ENCODE data around the gene MSRB3. TPM values are rescaled to one million over a fixed set of nuclear protein-coding genes. Genes with fewer than 3 reads are reported as not detected.

Gene MSRB3
- total RNA-seq: 72.4 and 81.0 TPM in 2 replicates

GRCh38 chr12:65278576-65279368, at the start of gene MSRB3:
MSRB3 (plus strand) TSS chr12:65278683; CDS start chr12:65308580, 29,897 bp downstream.
- H2AFZ ChIP-seq (ENCODE audit: low read length): peak within 1 kb of the TSS; percentile 94
- peaks cover 3% of the 10 kb centered on the region for H3K36me3 ChIP-seq (ENCODE audit: insufficient read depth, low read length)
- H3K79me2 ChIP-seq (ENCODE audit: insufficient read depth, low read length): peaks cover 57% of the 10 kb centered on the region
- peaks cover 31% of the 10 kb centered on the region for H4K20me1 ChIP-seq (ENCODE audit: insufficient read depth, low read length)
- TF ChIP-seq, protein P1, sequence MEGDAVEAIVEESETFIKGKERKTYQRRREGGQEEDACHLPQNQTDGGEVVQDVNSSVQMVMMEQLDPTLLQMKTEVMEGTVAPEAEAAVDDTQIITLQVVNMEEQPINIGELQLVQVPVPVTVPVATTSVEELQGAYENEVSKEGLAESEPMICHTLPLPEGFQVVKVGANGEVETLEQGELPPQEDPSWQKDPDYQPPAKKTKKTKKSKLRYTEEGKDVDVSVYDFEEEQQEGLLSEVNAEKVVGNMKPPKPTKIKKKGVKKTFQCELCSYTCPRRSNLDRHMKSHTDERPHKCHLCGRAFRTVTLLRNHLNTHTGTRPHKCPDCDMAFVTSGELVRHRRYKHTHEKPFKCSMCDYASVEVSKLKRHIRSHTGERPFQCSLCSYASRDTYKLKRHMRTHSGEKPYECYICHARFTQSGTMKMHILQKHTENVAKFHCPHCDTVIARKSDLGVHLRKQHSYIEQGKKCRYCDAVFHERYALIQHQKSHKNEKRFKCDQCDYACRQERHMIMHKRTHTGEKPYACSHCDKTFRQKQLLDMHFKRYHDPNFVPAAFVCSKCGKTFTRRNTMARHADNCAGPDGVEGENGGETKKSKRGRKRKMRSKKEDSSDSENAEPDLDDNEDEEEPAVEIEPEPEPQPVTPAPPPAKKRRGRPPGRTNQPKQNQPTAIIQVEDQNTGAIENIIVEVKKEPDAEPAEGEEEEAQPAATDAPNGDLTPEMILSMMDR (IDR thresholded peaks at IDR 0.05; ENCODE audit: extremely low read depth, low read depth, low read length): no peak
- H3K27me3 ChIP-seq (ENCODE audit: insufficient read depth, low read length): no peaks in the 10 kb centered on the region
- H3K27ac ChIP-seq (ENCODE audit: low read depth, low read length): peak within 1 kb of the TSS; percentile 82
- DNase-seq (ENCODE audit: insufficient read length, low spot score, missing footprints): peak; percentile 98
- H3K4me3 ChIP-seq (ENCODE audit: insufficient read depth, low read length): peak within 1 kb of the TSS; percentile 93
- H3K4me2 ChIP-seq (ENCODE audit: insufficient read depth, low read length): peak within 1 kb of the TSS; percentile 76
- no peaks in the 10 kb centered on the region for H3K9me3 ChIP-seq (ENCODE audit: low read depth, low read length)
- peaks cover 34% of the 10 kb centered on the region for H3K4me1 ChIP-seq (ENCODE audit: insufficient read depth, low read length)

- H3K4me1 ChIP-seq (ENCODE audit: insufficient read depth, low read length): peaks cover 3% of the 10 kb centered on the region
- H3K79me2 ChIP-seq (ENCODE audit: insufficient read depth, low read length): peaks cover 24% of the 10 kb centered on the region
- H3K36me3 ChIP-seq (ENCODE audit: insufficient read depth, low read length): peaks cover 5% of the 10 kb centered on the region
- no peak overlapping the region for H2AFZ ChIP-seq (ENCODE audit: low read length)
- H3K27ac ChIP-seq (ENCODE audit: low read depth, low read length): no peak overlapping the region
- no peak for DNase-seq (ENCODE audit: insufficient read length, low spot score, missing footprints)
- TF ChIP-seq, protein P1 (IDR thresholded peaks at IDR 0.05; ENCODE audit: extremely low read depth, low read depth, low read length): no peak
- no peaks in the 10 kb centered on the region for H4K20me1 ChIP-seq (ENCODE audit: insufficient read depth, low read length)
- H3K9me3 ChIP-seq (ENCODE audit: low read depth, low read length): peaks cover 2% of the 10 kb centered on the region
- no peaks in the 10 kb centered on the region for H3K27me3 ChIP-seq (ENCODE audit: insufficient read depth, low read length)
- no peak overlapping the region for H3K4me2 ChIP-seq (ENCODE audit: insufficient read depth, low read length)
- no peak overlapping the region for H3K4me3 ChIP-seq (ENCODE audit: insufficient read depth, low read length)
Measured at GRCh38 chr12:65229441-65229840, 49.0 kb upstream of the MSRB3 start.

DNA sequence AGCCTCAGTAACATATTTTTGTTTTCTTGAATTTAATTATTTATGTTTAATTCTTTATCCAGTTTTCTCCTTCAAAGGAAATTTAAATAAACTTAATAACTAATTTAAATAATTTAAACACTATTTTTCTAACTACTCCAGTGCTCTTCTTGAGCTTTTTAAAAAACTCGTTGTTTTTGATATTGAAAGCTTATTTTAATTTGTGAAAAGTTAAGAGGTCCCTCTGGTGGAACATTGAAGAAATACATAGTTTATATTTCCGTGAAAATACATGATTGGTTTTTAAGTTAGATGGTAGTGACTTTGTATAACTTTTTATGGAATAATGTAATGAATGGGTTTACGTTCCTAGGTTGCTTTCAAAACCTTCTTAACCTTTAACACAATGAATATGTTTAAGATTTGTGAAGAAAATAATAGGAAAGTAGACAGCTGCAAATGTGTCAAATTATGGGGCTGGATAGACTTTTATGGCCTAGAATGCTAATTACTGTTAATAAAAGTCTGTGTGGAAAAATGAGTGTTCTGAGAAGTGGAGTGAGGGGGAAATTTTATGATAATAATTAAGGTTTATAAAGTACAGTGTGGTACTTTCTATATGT, 45.9 kb upstream of the MSRB3 start:
- Histone ChIP-seq H2AFZ (ENCODE audit: low read length) (no peak overlapping the region), H3K79me2 (ENCODE audit: insufficient read depth, low read length) (peaks cover 11% of the 10 kb centered on the region)

More for the DNA sequence above, 45.9 kb upstream of the MSRB3 start:
- Histone ChIP-seq H3K4me2 (ENCODE audit: insufficient read depth, low read length) (peak overlapping the region; percentile 54), H3K4me3 (ENCODE audit: insufficient read depth, low read length) (no peak overlapping the region), H3K9me3 (ENCODE audit: low read depth, low read length) (peaks cover 2% of the 10 kb centered on the region), H3K27me3 (ENCODE audit: insufficient read depth, low read length) (no peaks in the 10 kb centered on the region), H3K4me1 (ENCODE audit: insufficient read depth, low read length) (peaks cover 3% of the 10 kb centered on the region), H4K20me1 (ENCODE audit: insufficient read depth, low read length) (no peaks in the 10 kb centered on the region), H3K36me3 (ENCODE audit: insufficient read depth, low read length) (peaks cover 5% of the 10 kb centered on the region), H3K27ac (ENCODE audit: low read depth, low read length) (no peak overlapping the region)
- DNase-seq (ENCODE audit: insufficient read length, low spot score, missing footprints): no peak
- TF ChIP-seq, protein P1 (IDR thresholded peaks at IDR 0.05; ENCODE audit: extremely low read depth, low read depth, low read length): peak; percentile 50
